ENCODE measurements around the gene PSD2.

The PSD2 gene

GRCh38 chr5:139795074-139796001, at the start of gene PSD2:
Gene PSD2 (plus strand): TSS chr5:139795808. CDS start chr5:139809441, 13,633 bp downstream.
- peak; percentile 29 for DNase-seq

- no peak for DNase-seq
Observed at GRCh38 chr5:139746691-139747582, 48.7 kb upstream of the PSD2 start.

GRCh38 chr5:139747583-139748504, 47.8 kb upstream of the PSD2 start:
- no peak for DNase-seq

- no peak for DNase-seq
Observed at GRCh38 chr5:139748505-139748826, 47.1 kb upstream of the PSD2 start.

GRCh38 chr5:139749242-139749641, 46.4 kb upstream of the PSD2 start:
- no peak for DNase-seq

GRCh38 chr5:139751236-139751635, 44.4 kb upstream of the PSD2 start:
- DNase-seq = no peak

GRCh38 chr5:139752506-139753473, 42.8 kb upstream of the PSD2 start:
- no peak for DNase-seq

- no peak for DNase-seq
Observed at GRCh38 chr5:139755892-139756671, 39.5 kb upstream of the PSD2 start.

- DNase-seq = no peak
Observed at GRCh38 chr5:139756971-139757370, 38.6 kb upstream of the PSD2 start.

GRCh38 chr5:139757727-139758509, 37.7 kb upstream of the PSD2 start:
- DNase-seq = no peak

GRCh38 chr5:139758510-139759075, 37.0 kb upstream of the PSD2 start:
- DNase-seq = no peak

- DNase-seq = no peak
Observed at GRCh38 chr5:139759219-139759721, 36.3 kb upstream of the PSD2 start.

GRCh38 chr5:139760066-139761056, 35.2 kb upstream of the PSD2 start:
- DNase-seq = no peak

- no peak for DNase-seq
Observed at GRCh38 chr5:139761057-139761450, 34.6 kb upstream of the PSD2 start.

- DNase-seq = no peak
Observed at GRCh38 chr5:139761501-139761900, 34.1 kb upstream of the PSD2 start.

- no peak for DNase-seq
Observed at GRCh38 chr5:139762615-139763170, 32.9 kb upstream of the PSD2 start.

GRCh38 chr5:139763280-139763929, 32.2 kb upstream of the PSD2 start:
- no peak for DNase-seq

All from hematopoietic multipotent progenitor cell treated with erythropoietin and hydrocortisone succinate and interleukin-3 and kit ligand, for 4 days (in vitro differentiated cells).